Measurements from ENCODE around the gene HPCAL1. TPM values are rescaled to one million over a fixed set of nuclear protein-coding genes. Genes with fewer than 3 reads are reported as not detected.

Gene HPCAL1
- total RNA-seq, 2 experiments from 2014 or later: 85.0 to 85.7 TPM

- POLR2A ChIA-PET: no interaction called here
Observed at GRCh38 chr2:10385501-10385900, 82.8 kb downstream of the HPCAL1 start.

GRCh38 chr2:10385933-10386773 lies 83.4 kb downstream of the HPCAL1 start:
- POLR2A ChIA-PET: no interaction called here
- CTCF ChIA-PET: interaction anchor here (0.5 kb wide), 1 partner anchor 89 kb away, joined by 3 read pairs; no protein-coding TSS in a partner anchor

More at GRCh38 chr2:10385501-10385900, 82.8 kb downstream of the HPCAL1 start:
- CTCF ChIA-PET: interaction anchor here (0.5 kb wide), 1 partner anchor 88 kb away, joined by 3 read pairs; no protein-coding TSS in a partner anchor

DNA sequence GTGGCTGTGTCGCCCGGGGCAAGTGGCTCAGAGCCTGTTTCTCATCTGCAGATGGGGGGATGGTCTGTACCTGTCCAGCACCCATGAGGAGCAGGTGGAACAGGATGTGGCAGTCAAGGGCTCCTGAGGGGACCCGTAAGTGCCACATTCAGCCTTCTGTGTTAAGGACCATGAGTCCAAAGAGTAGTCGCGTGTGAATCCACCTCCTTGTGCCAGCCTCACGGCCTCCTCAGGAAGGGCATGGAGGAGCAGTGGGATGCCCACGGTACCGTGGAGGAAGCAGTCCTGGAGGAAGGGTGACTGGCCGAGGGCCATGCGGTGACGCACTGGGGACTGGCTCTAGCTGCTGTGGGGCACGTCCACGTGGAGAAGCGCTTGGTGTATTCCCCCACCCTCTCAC lies 84.3 kb downstream of the HPCAL1 start:
- CTCF ChIA-PET: no interaction called here

DNA sequence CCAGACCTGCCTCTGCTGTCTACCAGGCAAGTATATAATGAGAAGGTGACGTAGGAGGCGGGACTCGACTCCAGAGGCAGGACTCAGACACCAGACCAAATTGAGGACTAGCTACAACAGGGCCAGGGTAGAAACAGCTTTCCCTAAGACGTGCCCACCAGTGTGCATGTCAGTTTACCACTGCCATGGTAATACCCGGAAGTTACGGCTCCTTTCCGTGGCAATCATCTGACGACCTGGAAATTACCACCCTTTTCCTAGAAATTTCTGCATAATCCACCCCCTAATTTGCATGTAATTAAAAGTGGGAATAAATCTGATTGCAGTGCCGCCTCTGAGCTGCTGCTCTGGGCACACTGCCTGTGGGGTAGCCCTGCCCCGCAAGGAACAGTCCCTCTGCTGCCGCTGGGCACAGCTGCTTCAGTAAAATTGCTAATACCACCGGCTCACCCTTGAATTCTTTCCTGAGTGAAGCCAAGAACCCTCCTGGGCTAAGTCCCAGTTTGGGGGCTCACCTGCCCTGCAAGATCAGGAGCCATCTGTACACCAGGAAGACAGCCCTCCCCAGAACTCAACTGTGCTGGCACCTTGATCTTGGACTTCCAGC lies 86.4 kb downstream of the HPCAL1 start:
- ChIA-PET CTCF (interaction anchor here (2.1 to 2.2 kb wide), 2 partner anchors 9 to 20 kb away, joined by 4 to 6 read pairs; no protein-coding TSS in a partner anchor), POLR2A (no interaction called here)

More for the DNA sequence above, 84.3 kb downstream of the HPCAL1 start:
- POLR2A ChIA-PET: no interaction called here

DNA sequence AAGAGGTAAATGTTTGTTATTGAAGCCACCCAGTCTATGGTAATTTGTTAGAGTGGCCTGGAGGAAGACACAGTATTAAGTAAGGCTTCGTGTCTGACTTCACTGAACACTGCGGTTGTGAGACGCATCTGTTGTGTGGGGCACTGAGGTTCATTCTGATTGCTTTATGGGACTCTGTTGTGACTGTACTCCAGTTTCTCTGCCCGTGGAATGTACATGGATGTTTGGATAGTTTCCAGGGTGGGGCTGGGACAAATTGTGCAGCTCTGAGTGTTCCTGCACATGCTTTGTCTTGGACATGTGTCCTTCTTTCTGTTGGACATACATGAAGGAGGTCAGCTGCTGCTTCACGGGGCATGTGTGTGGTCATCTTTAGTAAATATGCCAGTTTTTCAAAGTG lies 86.9 kb downstream of the HPCAL1 start:
- ChIA-PET CTCF (interaction anchor here (2.1 to 2.2 kb wide), 2 partner anchors 10 to 20 kb away, joined by 4 to 6 read pairs; no protein-coding TSS in a partner anchor), POLR2A (interaction anchor here (0.6 kb wide), 1 partner anchor 59 kb away, joined by 3 read pairs; no protein-coding TSS in a partner anchor)

DNA sequence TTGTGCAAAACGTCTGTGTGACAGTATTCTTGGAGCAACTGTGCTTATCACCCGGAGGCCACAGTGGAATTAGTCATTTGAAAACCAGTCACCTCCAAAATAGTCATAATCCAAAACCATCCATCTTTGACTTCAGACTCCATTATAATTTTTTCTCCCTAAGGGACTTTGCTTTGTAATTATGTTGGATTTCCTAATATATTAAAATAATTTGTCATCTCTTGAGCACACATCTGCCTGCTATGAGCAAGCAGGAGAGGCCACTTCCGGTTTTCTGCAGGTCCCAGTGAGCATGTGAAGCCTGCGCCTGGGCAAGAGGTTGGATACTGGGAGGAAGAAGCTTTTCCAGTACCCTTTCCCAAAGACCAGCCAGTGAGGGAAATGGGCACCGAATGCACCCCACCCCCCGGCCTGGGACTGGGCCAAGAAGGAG lies 87.7 kb downstream of the HPCAL1 start:
- ChIA-PET POLR2A (no interaction called here), CTCF (interaction anchor here (2.1 to 4.2 kb wide), 3 partner anchors 10 to 19 kb away, joined by 4 to 14 read pairs (median 6); no protein-coding TSS in a partner anchor)

- POLR2A ChIA-PET: no interaction called here
- CTCF ChIA-PET: interaction anchor here (1.4 to 4.2 kb wide), 3 partner anchors 10 to 91 kb away, joined by 3 to 14 read pairs (median 4); no protein-coding TSS in a partner anchor
Observed at GRCh38 chr2:10392100-10392499, 89.4 kb downstream of the HPCAL1 start.

GRCh38 chr2:10392548-10392947 lies 89.8 kb downstream of the HPCAL1 start:
- POLR2A ChIA-PET: no interaction called here
- CTCF ChIA-PET: interaction anchor here (1.6 to 4.2 kb wide), 2 partner anchors 10 to 16 kb away, joined by 4 to 14 read pairs; no protein-coding TSS in a partner anchor

DNA sequence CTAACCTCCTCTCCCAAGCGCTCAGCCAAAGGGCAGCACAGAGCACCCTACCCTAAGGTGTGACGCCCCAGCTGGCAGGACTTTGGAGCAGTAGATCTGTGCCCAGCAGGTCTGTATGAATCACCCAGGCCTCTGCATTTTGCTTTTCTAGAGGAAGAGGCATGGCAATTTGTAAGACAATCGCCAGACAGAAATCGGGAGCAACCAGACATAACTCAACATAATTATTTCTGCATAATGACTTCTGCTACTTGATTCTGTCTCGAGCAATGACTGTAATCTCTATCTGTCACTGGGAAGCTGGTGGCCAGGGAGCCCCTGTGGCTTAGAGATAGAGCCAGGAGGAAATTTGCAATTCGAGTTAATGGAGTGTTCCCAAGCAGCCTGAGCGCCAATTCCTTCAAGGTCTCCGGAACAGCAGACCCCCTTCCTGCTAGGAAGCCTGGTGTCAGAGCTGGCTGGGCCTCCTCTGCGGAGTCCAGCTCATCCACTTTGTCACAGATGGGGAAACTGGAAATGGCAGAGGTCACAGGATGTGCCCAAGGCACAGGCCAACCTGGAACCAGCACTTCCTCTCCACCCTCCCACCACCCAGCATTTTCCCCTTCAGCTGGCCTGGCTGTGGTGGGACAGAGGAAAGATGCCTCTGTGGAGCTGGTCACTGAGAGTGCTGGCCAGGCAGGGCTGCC lies 90.4 kb downstream of the HPCAL1 start:
- POLR2A ChIA-PET: no interaction called here
- CTCF ChIA-PET: interaction anchor here (4.2 kb wide), 1 partner anchor 16 kb away, joined by 14 read pairs; no protein-coding TSS in a partner anchor

GRCh38 chr2:10393640-10393982 lies 90.9 kb downstream of the HPCAL1 start:
- POLR2A ChIA-PET: interaction anchor here (0.7 kb wide), 1 partner anchor 9 kb away, joined by 4 read pairs; no protein-coding TSS in a partner anchor
- CTCF ChIA-PET: interaction anchor here (4.2 kb wide), 1 partner anchor 15 kb away, joined by 14 read pairs; no protein-coding TSS in a partner anchor

GRCh38 chr2:10395893-10396292 lies 93.2 kb downstream of the HPCAL1 start:
- ChIA-PET CTCF (interaction anchor here (0.7 to 1.1 kb wide), 2 partner anchors 25 to 323 kb away, joined by 3 read pairs; no protein-coding TSS in a partner anchor), POLR2A (no interaction called here)

DNA sequence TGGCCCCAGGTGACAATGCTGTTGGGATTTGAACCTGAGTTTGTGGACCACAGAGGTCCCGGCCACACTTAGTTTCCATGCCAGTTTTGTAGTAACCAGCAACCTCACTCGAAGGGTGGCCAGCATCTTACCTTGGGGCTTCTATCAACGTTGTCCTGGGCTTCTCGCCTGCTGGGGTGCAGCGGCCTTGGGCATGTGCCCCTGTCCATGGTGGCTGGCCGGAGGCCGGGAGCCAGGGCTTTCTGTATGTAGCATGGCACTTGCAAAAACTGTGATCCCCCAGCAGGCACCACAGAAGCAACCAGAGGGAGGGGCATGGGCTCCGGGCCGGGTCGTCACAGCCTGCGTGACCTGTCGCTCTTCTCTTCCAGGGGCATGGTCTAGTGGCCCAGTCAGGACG lies 93.8 kb downstream of the HPCAL1 start:
- CTCF ChIA-PET: interaction anchor here (1.1 kb wide), 1 partner anchor 25 kb away, joined by 3 read pairs; no protein-coding TSS in a partner anchor

GRCh38 chr2:10397297-10397875 lies 94.7 kb downstream of the HPCAL1 start:
- ChIA-PET CTCF (interaction anchor here (1.5 kb wide), 1 partner anchor 12 kb away, joined by 4 read pairs; no protein-coding TSS in a partner anchor), POLR2A (no interaction called here)

More for the DNA sequence above, 93.8 kb downstream of the HPCAL1 start:
- POLR2A ChIA-PET: no interaction called here

- ChIA-PET CTCF (interaction anchor here (1.5 kb wide), 1 partner anchor 11 kb away, joined by 4 read pairs; no protein-coding TSS in a partner anchor), POLR2A (no interaction called here)
Observed at GRCh38 chr2:10397878-10398277, 95.2 kb downstream of the HPCAL1 start.

DNA sequence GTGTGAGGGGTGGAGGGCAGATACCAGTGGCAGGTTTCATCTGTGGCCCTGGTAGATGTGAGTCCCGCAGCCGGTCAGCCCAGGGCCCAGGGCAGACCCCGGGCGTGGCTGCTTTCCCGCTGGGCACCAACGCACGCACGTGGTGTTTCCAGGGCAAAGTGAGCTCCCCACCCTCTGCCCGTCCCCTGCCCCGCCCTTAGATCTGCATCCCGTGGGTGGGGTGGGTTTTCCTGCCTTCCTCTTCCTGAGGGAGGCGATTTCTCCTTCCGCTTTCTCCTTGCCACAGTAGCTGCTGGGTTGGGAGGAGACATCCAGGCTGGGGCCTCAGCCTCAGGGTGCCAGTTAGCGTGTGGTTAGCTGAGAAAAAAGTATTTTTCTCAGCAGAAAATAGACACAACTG lies 95.8 kb downstream of the HPCAL1 start:
- ChIA-PET CTCF (interaction anchor here (1.5 kb wide), 1 partner anchor 10 kb away, joined by 4 read pairs; no protein-coding TSS in a partner anchor), POLR2A (no interaction called here)

DNA sequence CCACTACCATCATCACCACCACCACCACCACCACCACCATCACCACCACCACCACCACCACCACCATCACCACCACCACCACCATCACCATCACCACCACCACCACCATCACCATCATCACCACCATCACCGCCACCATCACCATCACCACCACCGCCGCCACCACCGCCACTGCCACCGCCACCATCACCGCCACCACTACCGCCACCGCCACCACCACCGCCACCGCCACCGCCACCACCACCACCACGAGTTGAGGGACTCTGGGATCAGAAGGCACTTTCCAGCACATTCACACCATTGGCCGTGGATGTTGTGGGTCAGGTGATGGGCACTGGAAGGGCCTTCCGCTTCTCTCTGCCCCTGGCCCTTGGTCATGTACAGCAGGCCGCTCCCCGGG lies 96.7 kb downstream of the HPCAL1 start:
- ChIA-PET CTCF (no interaction called here), POLR2A (no interaction called here)

DNA sequence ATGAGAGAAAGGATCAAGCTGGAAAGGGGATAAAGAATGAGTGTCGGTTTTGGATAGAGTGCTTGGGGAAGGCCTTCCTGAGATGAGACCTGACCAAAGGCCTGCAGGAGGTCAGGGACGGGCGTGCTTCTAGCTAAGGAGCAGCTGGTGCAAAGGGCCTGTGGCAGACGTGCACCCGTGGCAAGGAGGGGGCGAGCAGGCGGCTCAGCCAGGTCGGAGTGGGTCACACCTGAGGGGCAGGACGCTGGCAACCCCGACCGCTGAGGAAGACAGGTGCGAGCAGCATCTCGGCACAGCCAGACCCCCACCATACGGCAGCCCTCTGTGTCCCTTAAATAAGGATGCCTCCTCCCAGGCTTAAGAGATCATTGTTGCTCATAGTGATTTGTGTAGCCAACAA lies 97.3 kb downstream of the HPCAL1 start:
- ChIA-PET POLR2A (no interaction called here), CTCF (interaction anchor here (0.8 kb wide), 1 partner anchor 9 kb away, joined by 3 read pairs; no protein-coding TSS in a partner anchor)

DNA sequence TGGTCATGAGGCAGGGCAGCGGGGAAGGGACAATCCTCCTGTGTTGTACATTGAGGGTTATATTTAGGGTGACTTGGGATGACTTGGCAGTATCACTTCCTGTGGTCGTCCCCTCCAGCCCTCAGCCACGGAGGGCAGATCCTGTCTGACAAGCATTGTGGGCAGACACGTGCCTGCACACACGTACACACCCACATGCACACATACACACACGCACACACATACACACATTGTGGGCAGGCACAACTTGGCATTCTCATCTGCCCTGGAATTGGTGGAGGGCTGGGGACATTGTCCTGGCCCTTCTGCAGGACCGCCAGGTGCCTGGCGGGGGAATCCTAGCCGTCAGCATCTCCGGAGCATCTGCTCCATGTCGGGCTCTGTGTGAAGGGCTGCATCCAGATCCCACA lies 97.9 kb downstream of the HPCAL1 start:
- ChIA-PET POLR2A (no interaction called here), CTCF (interaction anchor here (0.8 kb wide), 1 partner anchor 8 kb away, joined by 3 read pairs; no protein-coding TSS in a partner anchor)

Data from activated CD8-positive, alpha-beta memory T cell treated with anti-CD3 and anti-CD28 coated beads for 36 hours (primary cell).